GM12875 (cell line): ENCODE results near the gene TMEM50A.
"Not testable (repeated sequence)": the region's sequence is repeated elsewhere in the genome, so short reads cannot be mapped to it uniquely, and the experiment has no call there.

Experiments used
- H3K4me3 ChIP-seq: one replicate; pipeline ENCODE4 v1.5.1; 2011; ENCODE audit warnings: low read depth, low read length, control low read depth
- CTCF ChIP-seq: IDR thresholded peaks from 2 replicates; pipeline ENCODE4 v1.5.1; 2011; ENCODE audit warnings: low read depth, mild to moderate bottlenecking, control low read depth, inconsistent platforms, low read length, moderate library complexity, borderline replicate concordance; ENCODE audit not compliant: insufficient read depth

Gene TMEM50A

DNA sequence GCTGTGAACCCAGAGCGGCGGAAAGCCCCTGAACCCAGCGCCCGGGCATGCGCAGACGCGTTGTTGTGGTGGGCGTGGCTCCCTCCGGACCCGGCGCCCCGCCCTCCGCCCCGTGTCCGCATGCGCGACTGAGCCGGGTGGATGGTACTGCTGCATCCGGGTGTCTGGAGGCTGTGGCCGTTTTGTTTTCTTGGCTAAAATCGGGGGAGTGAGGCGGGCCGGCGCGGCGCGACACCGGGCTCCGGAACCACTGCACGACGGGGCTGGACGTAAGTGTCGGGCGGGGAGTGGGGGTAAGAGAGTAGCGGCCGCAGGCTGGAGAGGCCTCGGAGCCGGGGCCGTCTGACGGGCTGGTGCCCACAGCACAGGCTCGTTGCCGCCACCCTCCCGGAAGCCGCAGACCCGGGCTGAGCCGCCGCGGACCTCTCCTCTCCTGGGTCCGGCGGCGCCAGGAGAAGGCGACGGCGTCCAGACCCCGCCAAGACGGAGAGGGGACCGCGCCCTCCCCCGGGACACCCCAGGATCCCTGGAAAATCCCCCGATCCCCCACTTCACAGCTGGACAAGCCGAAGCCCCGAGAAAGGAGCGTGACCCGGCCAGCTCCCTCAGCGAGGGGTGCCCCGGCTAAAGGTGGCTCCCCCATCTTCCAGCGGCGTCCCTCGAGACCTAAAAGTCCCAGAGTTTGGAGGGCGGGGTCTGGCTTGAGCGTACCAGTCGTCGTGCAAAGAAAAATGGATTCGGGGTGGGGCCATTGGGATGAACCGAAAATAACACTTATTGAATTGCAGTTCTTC, at the start of gene TMEM50A:
TSS of gene TMEM50A (plus strand) at position 147 of the 794 bp plus-strand sequence. CDS start 2,153 bp downstream, outside the sequence.
- H3K4me3 ChIP-seq, result peak within 1 kb of the TSS; percentile 74
- no peak for TF ChIP-seq CTCF

DNA sequence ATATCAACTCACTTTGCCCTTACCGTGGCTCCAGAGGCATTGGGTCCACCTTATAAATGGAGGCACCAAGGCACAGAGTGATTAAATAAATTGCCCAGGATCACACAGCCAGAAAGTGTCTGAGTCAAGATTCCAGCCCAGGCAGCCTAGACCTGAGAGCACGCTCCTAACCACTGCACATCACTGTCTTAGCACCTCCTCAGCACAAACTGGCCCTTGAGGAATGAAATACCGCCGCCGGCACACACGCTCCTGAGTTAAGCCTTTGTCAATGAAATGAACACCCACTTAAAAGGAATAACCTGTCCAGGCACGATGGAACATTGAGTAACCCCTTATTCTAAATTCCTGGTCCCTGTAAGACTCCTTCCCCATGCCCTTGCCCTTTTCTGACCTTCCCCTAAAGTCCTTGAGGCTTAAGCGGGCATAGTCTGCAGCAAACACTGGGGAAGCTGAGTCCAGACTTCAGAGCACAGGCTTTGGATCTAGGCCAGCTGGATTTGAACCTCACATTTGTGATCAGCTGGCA, 49.5 kb upstream of the TMEM50A start:
- not testable (repeated sequence) for H3K4me3 ChIP-seq

- TF ChIP-seq CTCF, result peak; percentile 16; the same call in 1 of the 2 replicates
- H3K4me3 ChIP-seq, result not testable (repeated sequence)
Observed at GRCh38 chr1:25290043-25290442, 48.1 kb upstream of the TMEM50A start.

DNA sequence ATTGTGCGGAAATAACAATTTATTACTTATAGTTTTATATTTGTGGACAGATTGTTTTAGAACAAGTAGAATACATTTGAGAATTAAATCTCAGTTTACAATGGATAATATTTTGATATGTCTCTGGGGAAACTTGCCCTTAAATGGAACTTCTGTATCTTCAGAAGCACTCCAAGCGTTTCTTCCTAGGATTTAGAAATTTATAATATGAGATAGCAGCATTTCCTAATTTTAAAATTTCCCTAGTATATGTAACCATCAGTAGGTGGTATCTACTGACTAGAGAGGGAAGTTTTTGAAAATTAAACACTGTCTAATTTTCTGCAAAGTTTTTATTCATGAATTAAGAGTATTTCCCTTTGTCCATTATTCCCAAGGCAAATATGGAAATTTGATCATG, 44.7 kb upstream of the TMEM50A start:
- H3K4me3 ChIP-seq, result not testable (repeated sequence)

- not testable (repeated sequence) for H3K4me3 ChIP-seq
Observed at GRCh38 chr1:25294889-25295826, 43.0 kb upstream of the TMEM50A start.

GRCh38 chr1:25296501-25296900, 41.6 kb upstream of the TMEM50A start:
- not testable (repeated sequence) for H3K4me3 ChIP-seq

DNA sequence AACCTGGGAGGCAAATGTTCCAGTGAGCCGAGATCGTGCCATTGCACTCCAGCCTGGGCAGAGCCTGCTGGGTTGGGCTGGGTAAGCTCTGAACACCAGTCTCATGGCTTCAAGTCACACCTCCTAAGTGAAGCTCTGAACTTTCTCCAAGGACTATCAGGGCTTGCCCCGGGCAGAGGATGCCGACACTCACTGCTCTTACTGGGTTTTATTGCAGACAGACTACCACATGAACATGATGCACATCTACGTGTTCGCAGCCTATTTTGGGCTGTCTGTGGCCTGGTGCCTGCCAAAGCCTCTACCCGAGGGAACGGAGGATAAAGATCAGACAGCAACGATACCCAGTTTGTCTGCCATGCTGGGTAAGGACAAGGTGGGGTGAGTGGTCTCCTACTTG, 37.4 kb upstream of the TMEM50A start:
- not testable (repeated sequence) for H3K4me3 ChIP-seq

DNA sequence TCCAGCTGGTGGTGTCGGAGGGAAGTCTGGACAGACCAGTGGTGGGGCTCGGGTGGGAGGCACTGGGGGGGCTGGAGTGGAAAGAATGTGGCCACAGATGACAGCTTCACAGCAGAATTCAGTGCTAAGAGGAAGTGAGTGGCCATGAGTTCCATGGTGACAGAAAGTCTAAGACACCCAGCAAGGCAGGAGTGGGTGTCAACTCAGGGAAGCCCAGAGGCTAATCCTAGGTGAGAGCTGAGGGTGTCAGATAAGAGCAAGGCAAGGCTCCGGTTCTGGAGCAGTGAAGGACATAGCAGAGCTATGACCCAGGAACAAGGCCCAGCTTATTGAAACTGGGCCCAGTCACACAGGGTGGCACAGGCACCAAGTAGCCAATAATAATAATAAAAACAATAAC, 35.8 kb upstream of the TMEM50A start:
- H3K4me3 ChIP-seq, result not testable (repeated sequence)

DNA sequence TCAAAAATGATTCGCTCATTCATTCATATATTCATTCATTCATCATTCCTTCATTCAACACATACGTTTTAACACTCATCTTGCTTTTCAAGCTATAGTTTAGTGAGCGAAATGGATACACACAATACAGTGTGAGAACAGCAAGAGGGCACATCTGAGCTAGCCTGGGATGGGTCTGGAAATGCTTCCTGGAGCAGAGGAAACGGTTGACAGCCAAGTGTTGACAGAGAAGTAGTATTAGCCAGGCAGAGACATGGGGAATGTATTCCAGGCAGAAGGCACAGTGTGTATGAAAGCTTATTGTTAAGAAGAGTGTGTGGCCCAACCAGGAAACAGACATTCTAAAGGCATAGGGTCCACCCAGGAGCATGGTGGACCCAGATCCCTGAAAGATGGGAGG, 33.2 kb upstream of the TMEM50A start:
- not testable (repeated sequence) for H3K4me3 ChIP-seq

GRCh38 chr1:25308168-25308567, 30.0 kb upstream of the TMEM50A start:
- H3K4me3 ChIP-seq, result not testable (repeated sequence)

GRCh38 chr1:25309085-25309484, 29.0 kb upstream of the TMEM50A start:
- H3K4me3 ChIP-seq, result not testable (repeated sequence)

DNA sequence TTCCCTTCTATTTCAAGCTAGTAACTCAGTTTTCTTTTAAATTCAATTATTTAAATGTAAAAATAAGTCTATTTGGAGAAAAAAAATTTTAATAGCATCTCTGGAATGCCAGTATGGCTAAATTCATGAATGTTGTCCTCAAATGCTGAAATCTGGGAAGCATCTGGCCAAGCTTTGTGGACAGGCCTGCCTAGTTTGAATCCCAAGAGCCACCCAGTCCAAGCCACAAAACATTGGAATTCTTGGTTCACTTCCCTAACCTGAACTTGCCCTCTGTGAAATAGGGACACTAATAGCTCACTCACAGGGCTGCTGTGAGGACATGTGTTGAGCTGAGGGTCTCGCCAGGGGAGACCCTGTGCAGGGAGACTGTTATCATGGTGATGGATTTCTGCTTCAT, 28.6 kb upstream of the TMEM50A start:
- H3K4me3 ChIP-seq, result not testable (repeated sequence)

DNA sequence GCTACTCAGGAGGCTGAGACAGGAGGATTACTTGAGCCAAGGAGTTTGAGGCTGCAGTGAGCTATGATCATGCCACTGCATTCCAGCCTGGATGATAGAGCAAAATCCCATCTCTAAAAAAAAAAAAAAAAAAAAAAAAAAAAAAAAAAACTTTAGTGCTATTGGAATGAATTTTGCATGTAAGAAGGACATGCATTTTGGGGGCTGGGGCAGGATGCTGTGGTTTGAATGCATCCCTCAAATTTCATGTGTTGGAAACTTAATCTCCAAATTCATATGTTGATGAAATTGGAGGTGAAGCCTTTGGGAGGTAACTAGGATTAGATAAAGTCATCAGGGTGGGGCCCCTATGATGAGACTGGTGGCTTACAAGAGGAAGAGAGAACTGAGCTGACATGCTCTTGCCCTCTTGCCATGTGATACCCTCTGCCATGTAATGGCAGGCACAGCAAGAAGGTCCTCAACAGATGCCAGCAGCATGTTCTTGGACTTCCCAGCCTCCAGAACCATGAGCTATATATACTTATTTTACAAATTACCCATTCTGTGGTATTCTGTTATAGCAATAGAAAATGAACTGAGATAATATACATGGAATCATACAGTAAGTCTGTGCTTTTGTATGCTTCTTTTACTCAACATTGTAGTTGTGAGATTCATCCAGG, 25.2 kb upstream of the TMEM50A start:
- not testable (repeated sequence) for H3K4me3 ChIP-seq

DNA sequence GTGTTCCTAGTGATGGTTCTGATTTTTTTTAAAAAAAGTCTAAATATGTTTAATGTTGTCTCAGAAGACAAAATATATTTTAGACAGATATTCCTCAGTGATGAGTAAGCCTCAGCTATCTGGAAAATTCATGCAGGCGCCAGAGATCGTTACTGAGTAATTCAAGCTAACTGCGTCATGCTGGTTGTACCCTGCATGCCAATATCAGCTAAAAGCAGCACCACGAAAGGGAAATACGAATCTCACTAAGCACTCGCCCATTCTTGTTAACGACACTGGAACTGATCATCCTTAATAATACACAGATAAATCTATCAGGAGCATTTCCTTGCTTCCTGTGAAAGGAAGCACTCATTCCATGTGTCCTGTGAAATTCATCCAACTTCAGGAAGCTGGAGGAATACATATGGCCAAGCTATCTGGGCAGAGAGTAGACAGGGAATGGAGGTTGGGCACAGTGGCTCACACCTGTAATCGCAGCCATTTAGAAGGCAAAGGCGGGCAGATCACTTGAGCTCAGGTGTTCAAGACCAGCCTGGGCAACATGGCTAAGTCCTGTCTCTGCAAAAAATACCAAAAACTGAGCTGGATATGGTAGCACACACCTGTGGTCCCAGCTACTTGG, 17.7 kb upstream of the TMEM50A start:
- not testable (repeated sequence) for H3K4me3 ChIP-seq

DNA sequence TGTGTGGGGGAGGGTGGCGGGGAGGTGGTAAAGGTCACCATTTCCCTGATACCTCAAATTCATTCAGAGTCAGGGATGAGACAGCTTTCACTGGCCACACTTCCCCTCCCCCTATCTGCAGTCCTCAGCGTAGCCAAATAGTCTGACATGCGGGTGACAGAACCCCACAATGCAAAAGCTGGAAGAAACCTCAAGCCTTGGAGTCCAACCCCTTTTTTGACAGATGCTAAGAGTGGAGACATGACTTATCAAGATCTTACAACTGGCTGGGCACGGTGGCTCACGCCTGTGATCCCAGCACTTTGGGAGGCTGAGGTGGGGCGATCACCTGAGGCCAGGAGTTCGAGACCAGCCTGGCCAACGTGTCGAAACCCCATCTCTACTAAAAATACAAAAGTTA, 16.0 kb upstream of the TMEM50A start:
- not testable (repeated sequence) for H3K4me3 ChIP-seq

DNA sequence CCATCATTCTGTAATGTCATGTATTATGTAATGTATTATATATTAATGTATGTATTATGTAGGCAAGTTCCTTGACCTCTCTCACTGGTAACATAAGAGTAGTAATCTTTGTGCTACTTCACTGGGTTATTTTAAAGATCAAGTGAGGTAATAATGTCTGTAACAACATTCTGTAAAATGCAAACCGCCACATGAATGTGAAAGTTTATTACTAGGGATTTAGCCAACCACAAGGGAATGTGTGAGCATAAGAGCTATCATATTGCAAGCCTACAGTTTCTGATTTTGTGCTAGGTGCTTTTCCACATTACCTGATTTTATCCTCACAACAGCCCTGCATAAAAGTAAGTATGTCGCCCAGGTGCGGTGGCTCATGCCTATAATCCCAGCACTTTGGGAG, 13.7 kb upstream of the TMEM50A start:
- H3K4me3 ChIP-seq, result not testable (repeated sequence)
